K562 (cell line): ENCODE data around the gene CLHC1.
"Not testable (repeated sequence)": the region's sequence is repeated elsewhere in the genome, so short reads cannot be mapped to it uniquely, and the experiment has no call there.

Experiments used
- CBFB ChIP-seq: sonication (generic); formaldehyde crosslinking; IDR thresholded peaks from 2 replicates; pipeline ENCODE4 v1.4.0; 2020; ENCODE audit warnings: mild to moderate bottlenecking, missing genetic modification reagents
- CBX3 ChIP-seq, 2 experiments: IDR thresholded peaks; 1 replicate in 1 of 2; 2 replicates in 1 of 2; pipeline ENCODE4 v1.6.1; 2012; ENCODE audit warnings: inconsistent platforms in 2 of 2, low read length in 2 of 2, borderline replicate concordance in 1 of 2, control low read depth in 1 of 2
- CBX5 ChIP-seq: IDR thresholded peaks from 2 replicates; pipeline ENCODE4 v1.6.1; 2014; ENCODE audit warnings: low read depth, borderline replicate concordance
- EGR1 ChIP-seq: fragments of 450-650 bp; conservative IDR thresholded peaks from 2 replicates; pipeline ENCODE4 v1.6.1; 2017; ENCODE audit warnings: mild to moderate bottlenecking
- GABPA ChIP-seq: fragments of 200-800 bp; sonication (Bioruptor generic); conservative IDR thresholded peaks from 2 replicates; pipeline ENCODE4 v1.6.1; 2016; ENCODE audit warnings: low read depth, missing genetic modification characterization, missing compliant biosample characterization
- JUND ChIP-seq, 2 experiments: IDR thresholded peaks; 2 replicates in 1 of 2; 3 replicates in 1 of 2; pipeline ENCODE4 v1.6.1; 2011; ENCODE audit warnings: borderline replicate concordance in 2 of 2, low read depth in 2 of 2, low read length in 2 of 2, improper control_type of control experiment in 1 of 2, missing biosample characterization in 1 of 2, missing genetic modification characterization in 1 of 2, missing genetic modification reagents in 1 of 2
- NR1H2 ChIP-seq: sonication (generic); formaldehyde crosslinking; IDR thresholded peaks from 2 replicates; pipeline ENCODE4 v1.4.0; 2020; ENCODE audit warnings: mild to moderate bottlenecking, missing genetic modification reagents
- POLR2AphosphoS2 ChIP-seq: IDR thresholded peaks from 2 replicates; pipeline ENCODE4 v1.6.1; 2012; ENCODE audit warnings: low read length, improper control_type of control experiment
- SPI1 ChIP-seq: IDR thresholded peaks from 2 replicates; pipeline ENCODE4 v1.6.1; 2011; ENCODE audit warnings: low read depth, low read length, control low read depth, borderline replicate concordance
- TCF7 ChIP-seq: sonication (generic); IDR thresholded peaks from 2 replicates; pipeline ENCODE4 v1.6.1; 2016; ENCODE audit warnings: antibody characterized with exemption, borderline replicate concordance
- TF ChIP-seq, protein P1 (sequence below): fragments of 250-450 bp; sonication (Bioruptor Pico); IDR thresholded peaks from 2 replicates; pipeline ENCODE4 v1.5.0; 2020; ENCODE audit warnings: mild to moderate bottlenecking, borderline replicate concordance
- TF ChIP-seq, protein P2 (sequence below), 3 experiments: IDR thresholded peaks in 2 of 3; conservative IDR thresholded peaks in 1 of 3; 2 replicates each; pipeline ENCODE4 v1.5.1; 2011 to 2012; ENCODE audit warnings: low read length in 3 of 3, mild to moderate bottlenecking in 3 of 3, control low read depth in 2 of 3, improper control_type of control experiment in 1 of 3, inconsistent platforms in 1 of 3, low read depth in 1 of 3, mixed read lengths in 1 of 3, moderate library complexity in 1 of 3; ENCODE audit not compliant: insufficient read depth in 2 of 3
- TF ChIP-seq, protein P3 (sequence below): sonication (generic); formaldehyde crosslinking; IDR thresholded peaks from 2 replicates; pipeline ENCODE4 v1.8.1; 2023; ENCODE audit warnings: mild to moderate bottlenecking, missing genetic modification reagents

DNA sequence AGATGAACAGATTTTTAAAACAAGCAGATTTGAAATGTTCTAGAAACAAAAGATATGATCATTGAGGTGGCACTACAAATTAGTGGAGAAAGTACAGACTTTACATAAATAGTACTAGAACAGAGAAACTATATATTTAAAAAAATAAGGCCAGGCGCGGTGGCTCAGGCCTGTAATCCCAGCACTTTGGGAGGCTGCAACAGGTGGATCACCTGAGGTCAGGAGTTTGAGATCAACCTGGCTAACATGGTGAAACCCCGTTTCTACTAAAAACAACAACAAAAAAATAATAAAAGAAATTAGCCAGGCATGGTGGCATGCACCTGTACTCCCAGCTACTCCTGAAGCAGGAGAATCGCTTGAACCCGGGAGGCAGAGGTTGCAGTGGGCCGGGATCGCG lies 45.3 kb downstream of the CLHC1 start:
- not testable (repeated sequence) for TF ChIP-seq NR1H2 (CRISPR knock-in tag); SPI1; POLR2AphosphoS2; CBX3 (IDR thresholded peaks at IDR 0.05; ENCODE audit: borderline replicate concordance in 1 of 2, low read length in 2 of 2); JUND (IDR thresholded peaks at IDR 0.05; ENCODE audit: borderline replicate concordance, low read depth, low read length); JUND (tag; IDR thresholded peaks at IDR 0.05; ENCODE audit: borderline replicate concordance, low read depth, low read length); GABPA; CBFB; EGR1; CBX5; TCF7
- TF ChIP-seq, protein P1, sequence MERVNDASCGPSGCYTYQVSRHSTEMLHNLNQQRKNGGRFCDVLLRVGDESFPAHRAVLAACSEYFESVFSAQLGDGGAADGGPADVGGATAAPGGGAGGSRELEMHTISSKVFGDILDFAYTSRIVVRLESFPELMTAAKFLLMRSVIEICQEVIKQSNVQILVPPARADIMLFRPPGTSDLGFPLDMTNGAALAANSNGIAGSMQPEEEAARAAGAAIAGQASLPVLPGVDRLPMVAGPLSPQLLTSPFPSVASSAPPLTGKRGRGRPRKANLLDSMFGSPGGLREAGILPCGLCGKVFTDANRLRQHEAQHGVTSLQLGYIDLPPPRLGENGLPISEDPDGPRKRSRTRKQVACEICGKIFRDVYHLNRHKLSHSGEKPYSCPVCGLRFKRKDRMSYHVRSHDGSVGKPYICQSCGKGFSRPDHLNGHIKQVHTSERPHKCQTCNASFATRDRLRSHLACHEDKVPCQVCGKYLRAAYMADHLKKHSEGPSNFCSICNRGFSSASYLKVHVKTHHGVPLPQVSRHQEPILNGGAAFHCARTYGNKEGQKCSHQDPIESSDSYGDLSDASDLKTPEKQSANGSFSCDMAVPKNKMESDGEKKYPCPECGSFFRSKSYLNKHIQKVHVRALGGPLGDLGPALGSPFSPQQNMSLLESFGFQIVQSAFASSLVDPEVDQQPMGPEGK (CRISPR knock-in tag), result not testable (repeated sequence)
- TF ChIP-seq, protein P2, sequence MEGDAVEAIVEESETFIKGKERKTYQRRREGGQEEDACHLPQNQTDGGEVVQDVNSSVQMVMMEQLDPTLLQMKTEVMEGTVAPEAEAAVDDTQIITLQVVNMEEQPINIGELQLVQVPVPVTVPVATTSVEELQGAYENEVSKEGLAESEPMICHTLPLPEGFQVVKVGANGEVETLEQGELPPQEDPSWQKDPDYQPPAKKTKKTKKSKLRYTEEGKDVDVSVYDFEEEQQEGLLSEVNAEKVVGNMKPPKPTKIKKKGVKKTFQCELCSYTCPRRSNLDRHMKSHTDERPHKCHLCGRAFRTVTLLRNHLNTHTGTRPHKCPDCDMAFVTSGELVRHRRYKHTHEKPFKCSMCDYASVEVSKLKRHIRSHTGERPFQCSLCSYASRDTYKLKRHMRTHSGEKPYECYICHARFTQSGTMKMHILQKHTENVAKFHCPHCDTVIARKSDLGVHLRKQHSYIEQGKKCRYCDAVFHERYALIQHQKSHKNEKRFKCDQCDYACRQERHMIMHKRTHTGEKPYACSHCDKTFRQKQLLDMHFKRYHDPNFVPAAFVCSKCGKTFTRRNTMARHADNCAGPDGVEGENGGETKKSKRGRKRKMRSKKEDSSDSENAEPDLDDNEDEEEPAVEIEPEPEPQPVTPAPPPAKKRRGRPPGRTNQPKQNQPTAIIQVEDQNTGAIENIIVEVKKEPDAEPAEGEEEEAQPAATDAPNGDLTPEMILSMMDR (IDR thresholded peaks at IDR 0.05 in 2 of 3, conservative IDR thresholded peaks at IDR 0.05 in 1 of 3; ENCODE audit: insufficient read depth in 2 of 3, low read depth in 1 of 3, low read length in 3 of 3), result not testable (repeated sequence)
- TF ChIP-seq, protein P3, sequence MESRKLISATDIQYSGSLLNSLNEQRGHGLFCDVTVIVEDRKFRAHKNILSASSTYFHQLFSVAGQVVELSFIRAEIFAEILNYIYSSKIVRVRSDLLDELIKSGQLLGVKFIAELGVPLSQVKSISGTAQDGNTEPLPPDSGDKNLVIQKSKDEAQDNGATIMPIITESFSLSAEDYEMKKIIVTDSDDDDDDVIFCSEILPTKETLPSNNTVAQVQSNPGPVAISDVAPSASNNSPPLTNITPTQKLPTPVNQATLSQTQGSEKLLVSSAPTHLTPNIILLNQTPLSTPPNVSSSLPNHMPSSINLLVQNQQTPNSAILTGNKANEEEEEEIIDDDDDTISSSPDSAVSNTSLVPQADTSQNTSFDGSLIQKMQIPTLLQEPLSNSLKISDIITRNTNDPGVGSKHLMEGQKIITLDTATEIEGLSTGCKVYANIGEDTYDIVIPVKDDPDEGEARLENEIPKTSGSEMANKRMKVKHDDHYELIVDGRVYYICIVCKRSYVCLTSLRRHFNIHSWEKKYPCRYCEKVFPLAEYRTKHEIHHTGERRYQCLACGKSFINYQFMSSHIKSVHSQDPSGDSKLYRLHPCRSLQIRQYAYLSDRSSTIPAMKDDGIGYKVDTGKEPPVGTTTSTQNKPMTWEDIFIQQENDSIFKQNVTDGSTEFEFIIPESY (CRISPR knock-in tag), result not testable (repeated sequence)
